IMR-90 (cell line): ENCODE data around the gene ITPKB. TPM values are rescaled to one million over a fixed set of nuclear protein-coding genes. Genes with fewer than 3 reads are reported as not detected.

ENCODE experiments used
- ATAC-seq: fragments of 200-7000 bp; cut with Tn5 transposase; 2 replicates; pipeline ENCODE4 v1.9.1; 2020; ENCODE audit warnings: low read depth, mild to moderate bottlenecking, moderate library complexity
- BruUV-seq: library from RNA; stranded (reverse); fragments of 400-500 nt; replicated peaks from 2 replicates; lab custom pipeline; 2021; lab: Mats Ljungman, UMichigan
- CTCF ChIA-PET: fragments of 300-600 bp; formaldehyde crosslinking; extraction: SDS; loops from one replicate; lab custom pipeline; 2021; ENCODE audit warnings: antibody characterized with exemption; lab: Yijun Ruan, JAX
- POLR2A ChIA-PET: fragments of 300-600 bp; sonication (Branson Sonifier 250); formaldehyde crosslinking; loops from one replicate; lab custom pipeline; 2022; ENCODE audit warnings: antibody characterized with exemption; ENCODE audit not compliant: unreplicated experiment; lab: Charles Lee
- DNase-seq: peaks from one replicate; pipeline ENCODE4 v3.0.0; 2013
- H2AFZ ChIP-seq: replicated peaks from 2 replicates; pipeline ENCODE3; 2013; ENCODE audit warnings: low read length, mild to moderate bottlenecking; ENCODE audit not compliant: poor library complexity
- H2AK5ac ChIP-seq: 2 replicates; pipeline ENCODE4 v1.6.1; 2013; ENCODE audit warnings: low read depth, low read length, inconsistent platforms
- H2AK9ac ChIP-seq: replicated peaks from 2 replicates; pipeline ENCODE3; 2013; ENCODE audit warnings: mild to moderate bottlenecking, low read depth, low read length, moderate library complexity; ENCODE audit not compliant: poor library complexity
- H2BK120ac ChIP-seq: 2 replicates; pipeline ENCODE4 v1.6.1; 2013; ENCODE audit warnings: low read depth, low read length, inconsistent platforms
- H2BK15ac ChIP-seq: 3 replicates; pipeline ENCODE4 v1.6.1; 2013; ENCODE audit warnings: low read depth, low read length, inconsistent platforms
- H2BK20ac ChIP-seq: 2 replicates; pipeline ENCODE4 v1.6.1; 2013; ENCODE audit warnings: low read depth, mild to moderate bottlenecking, inconsistent platforms, low read length, moderate library complexity
- H2BK5ac ChIP-seq: 2 replicates; pipeline ENCODE4 v1.6.1; 2013; ENCODE audit warnings: mild to moderate bottlenecking, low read depth, low read length, inconsistent platforms; ENCODE audit not compliant: poor library complexity, severe bottlenecking
- H3K14ac ChIP-seq: replicated peaks from 2 replicates; pipeline ENCODE4 v1.6.1; 2013; ENCODE audit warnings: low read depth, low read length, inconsistent platforms
- H3K18ac ChIP-seq: 2 replicates; pipeline ENCODE4 v1.6.1; 2013; ENCODE audit warnings: low read depth, low read length, control low read depth
- H3K23ac ChIP-seq: 2 replicates; pipeline ENCODE4 v1.6.1; 2013; ENCODE audit warnings: low read depth, low read length, inconsistent platforms
- H3K27ac ChIP-seq: 2 replicates; pipeline ENCODE4 v1.5.1; 2013; ENCODE audit warnings: mild to moderate bottlenecking, control low read depth, low read length; ENCODE audit not compliant: insufficient read depth
- H3K27me3 ChIP-seq: 2 replicates; pipeline ENCODE4 v1.6.1; 2013; ENCODE audit warnings: low read length; ENCODE audit not compliant: control insufficient read depth, insufficient read depth
- H3K36me3 ChIP-seq: 2 replicates; pipeline ENCODE4 v1.6.1; 2013; ENCODE audit warnings: low read length, mixed read lengths; ENCODE audit not compliant: control insufficient read depth, insufficient read depth
- H3K4ac ChIP-seq: 2 replicates; pipeline ENCODE4 v1.6.1; 2013; ENCODE audit warnings: low read depth, low read length, inconsistent platforms
- H3K4me1 ChIP-seq: 2 replicates; pipeline ENCODE4 v1.6.1; 2013; ENCODE audit warnings: low read length, mixed read lengths; ENCODE audit not compliant: control insufficient read depth, insufficient read depth
- H3K4me2 ChIP-seq: 2 replicates; pipeline ENCODE4 v1.6.1; 2013; ENCODE audit warnings: low read depth, mild to moderate bottlenecking, control low read depth, low read length, moderate library complexity
- H3K4me3 ChIP-seq: 2 replicates; pipeline ENCODE4 v1.5.1; 2013; ENCODE audit warnings: low read depth, mild to moderate bottlenecking, control low read depth, low read length, moderate library complexity; ENCODE audit not compliant: insufficient read depth
- H3K56ac ChIP-seq: 2 replicates; pipeline ENCODE4 v1.6.1; 2013; ENCODE audit warnings: low read length, inconsistent platforms; ENCODE audit not compliant: insufficient read depth; ENCODE audit errors: extremely low read depth
- H3K79me1 ChIP-seq, 2 experiments: 2 replicates each; pipeline ENCODE4 v1.6.1; 2013; ENCODE audit warnings: low read length in 2 of 2, inconsistent platforms in 1 of 2, low read depth in 1 of 2
- H3K9ac ChIP-seq: 2 replicates; pipeline ENCODE4 v1.6.1; 2013; ENCODE audit warnings: low read depth, low read length, control low read depth
- H3K9me1 ChIP-seq: 2 replicates; pipeline ENCODE4 v1.6.1; 2013; ENCODE audit warnings: low read length, inconsistent platforms; ENCODE audit not compliant: insufficient read depth
- H3K9me3 ChIP-seq: 2 replicates; pipeline ENCODE4 v1.6.1; 2013; ENCODE audit warnings: low read length; ENCODE audit not compliant: control insufficient read depth, insufficient read depth
- H4K20me1 ChIP-seq: 2 replicates; pipeline ENCODE4 v1.6.1; 2013; ENCODE audit warnings: low read length, inconsistent platforms; ENCODE audit not compliant: insufficient read depth
- H4K5ac ChIP-seq: 2 replicates; pipeline ENCODE4 v1.6.1; 2013; ENCODE audit warnings: mild to moderate bottlenecking, low read depth, low read length, control low read depth
- H4K8ac ChIP-seq, 2 experiments: 2 replicates each; pipeline ENCODE4 v1.6.1; 2013; ENCODE audit warnings: low read depth in 2 of 2, low read length in 2 of 2, control low read depth in 1 of 2, inconsistent platforms in 1 of 2
- H4K91ac ChIP-seq: 2 replicates; pipeline ENCODE4 v1.6.1; 2013; ENCODE audit warnings: low read depth, low read length, inconsistent platforms; ENCODE audit not compliant: insufficient read depth
- BHLHE40 ChIP-seq: fragments of 150-350 bp; IDR thresholded peaks from 2 replicates; pipeline ENCODE4 v1.6.1; 2016; ENCODE audit warnings: mild to moderate bottlenecking, low read depth, low read length
- CHD1 ChIP-seq: IDR thresholded peaks from 2 replicates; pipeline ENCODE4 v1.6.1; 2012; ENCODE audit warnings: low read depth, low read length, improper control_type of control experiment
- CTCF ChIP-seq: conservative IDR thresholded peaks from 2 replicates; pipeline ENCODE4 v1.5.1; 2012; ENCODE audit warnings: mild to moderate bottlenecking, low read depth, low read length, improper control_type of control experiment
- ELK1 ChIP-seq: fragments of 150-350 bp; IDR thresholded peaks from 2 replicates; pipeline ENCODE4 v1.6.1; 2016; ENCODE audit warnings: low read depth, mild to moderate bottlenecking, low read length, moderate library complexity, borderline replicate concordance
- FOS ChIP-seq: fragments of 150-350 bp; IDR thresholded peaks from 2 replicates; pipeline ENCODE4 v1.6.1; 2016; ENCODE audit warnings: low read depth, low read length
- MAFK ChIP-seq: IDR thresholded peaks from 2 replicates; pipeline ENCODE4 v1.6.1; 2012; ENCODE audit warnings: low read depth, low read length, improper control_type of control experiment
- MAZ ChIP-seq: IDR thresholded peaks from 2 replicates; pipeline ENCODE4 v1.6.1; 2012; ENCODE audit warnings: low read depth, mild to moderate bottlenecking, low read length, improper control_type of control experiment, moderate library complexity, borderline replicate concordance
- MXI1 ChIP-seq: IDR thresholded peaks from 2 replicates; pipeline ENCODE4 v1.6.1; 2012; ENCODE audit warnings: low read depth, mild to moderate bottlenecking, low read length, moderate library complexity, borderline replicate concordance
- NFE2L2 ChIP-seq: fragments of 150-350 bp; IDR thresholded peaks from 2 replicates; pipeline ENCODE4 v1.6.1; 2016; ENCODE audit warnings: low read depth, mild to moderate bottlenecking, low read length
- POLR2A ChIP-seq: IDR thresholded peaks from 2 replicates; pipeline ENCODE4 v1.6.1; 2012; ENCODE audit warnings: mild to moderate bottlenecking, low read depth, low read length
- RAD21 ChIP-seq: IDR thresholded peaks from 2 replicates; pipeline ENCODE4 v1.6.1; 2012; ENCODE audit warnings: low read length, improper control_type of control experiment
- RCOR1 ChIP-seq: IDR thresholded peaks from 2 replicates; pipeline ENCODE4 v1.6.1; 2012; ENCODE audit warnings: mild to moderate bottlenecking, low read length, improper control_type of control experiment; ENCODE audit not compliant: insufficient replicate concordance
- RFX5 ChIP-seq: IDR thresholded peaks from 2 replicates; pipeline ENCODE4 v1.8.0; 2012; ENCODE audit warnings: low read depth, mild to moderate bottlenecking, low read length, moderate library complexity
- SMC3 ChIP-seq: fragments of 150-350 bp; IDR thresholded peaks from 2 replicates; pipeline ENCODE4 v1.6.1; 2016; ENCODE audit warnings: low read depth, mild to moderate bottlenecking, antibody characterized with exemption, low read length, moderate library complexity
- WGBS, 2 experiments: methylation state at CpG; one replicate each; pipeline versions ENCODE4 v1.1.5 to v1.1.7; 2013; ENCODE audit warnings: missing lambda C conversion rate in 2 of 2; ENCODE audit not compliant: insufficient read length in 1 of 2; ENCODE audit errors: extremely low coverage in 2 of 2; 5-methylcytosine and 5-hydroxymethylcytosine counted together
- dilution Hi-C: fragments of 300-500 bp; cut with HindIII; formaldehyde crosslinking; loops from one replicate; pipeline ENCODE4 v1.14.3; 2018; ENCODE audit warnings: low sequenced_read_pairs; ENCODE audit not compliant: unreplicated experiment
- in situ Hi-C: fragments of 300-500 bp; cut with MboI; formaldehyde crosslinking; loops from 3 replicates; pipeline ENCODE4 v1.14.3; 2019; ENCODE audit warnings: low sequenced_read_pairs, inconsistent platforms, mixed read lengths
- intact Hi-C: fragments of 100-400 bp; cut with micrococcal nuclease; formaldehyde crosslinking; loops from 2 replicates; pipeline ENCODE4 v1.10.0; 2022
- polyA plus RNA-seq, 3 experiments: library from polyadenylated mRNA; depleted of rRNA; stranded (reverse); fragments of >200 nt; gene quantifications; 2 replicates each; pipeline ENCODE4 v1.2.3, GENCODE V29; 2012; ENCODE audit warnings: low replicate concordance in 1 of 3
- total RNA-seq: library from RNA; depleted of rRNA; stranded (reverse); fragments of >200 nt; gene quantifications from 2 replicates; pipeline ENCODE4 v1.2.3, GENCODE V29; 2012

ITPKB gene
- total and polyA plus RNA-seq, 2 of the 4 experiments (the other 2 are of a cell fraction), result 0.72 to 1.4 TPM

- TF ChIP-seq RFX5, result no peak
Measured at GRCh38 chr1:226608699-226609505, 130.2 kb downstream of the ITPKB start (continued).

- Histone ChIP-seq H3K4me2 (no peak overlapping the region), H2BK5ac (no peak overlapping the region), H4K5ac (no peak overlapping the region), H3K4me3 (no peak overlapping the region), H2AK9ac (no peak overlapping the region), H3K18ac (no peak overlapping the region), H3K36me3 (no peaks in the 10 kb centered on the region), H2BK20ac (no peak overlapping the region), H2BK15ac (no peak overlapping the region), H4K8ac (no peak overlapping the region), H3K9ac (no peak overlapping the region), H4K20me1 (no peaks in the 10 kb centered on the region), H3K23ac (no peak overlapping the region), H3K9me3 (no peaks in the 10 kb centered on the region), H3K27me3 (peaks cover 23% of the 10 kb centered on the region), H3K4me1 (no peaks in the 10 kb centered on the region; the same call in 1 of the 2 replicates), H3K27ac (no peak overlapping the region), H3K14ac (no peak overlapping the region), H2AFZ (peak overlapping the region; percentile 43), H2BK120ac (no peak overlapping the region), H4K91ac (no peak overlapping the region), H3K9me1 (no peaks in the 10 kb centered on the region), H3K56ac (no peak overlapping the region), H2AK5ac (no peak overlapping the region), H3K4ac (no peak overlapping the region), H3K79me1 (no peaks in the 10 kb centered on the region)
- intact Hi-C loops (no loop called here), in situ Hi-C loops (no loop called here), dilution Hi-C loops (no loop called here)
- POLR2A ChIA-PET, result no interaction called here
- DNase-seq, result no peak
- ATAC-seq, result no peak
- no TSS peak for BruUV-seq
- CTCF ChIA-PET, result no interaction called here
- 100% methylated on average over 1 of the region's 1 CpG; no CpG with 5 or more reads in 1 of the 2 experiments for WGBS, 2 experiments
- TF ChIP-seq POLR2A (no peak), MXI1 (no peak), MAFK (no peak), MAZ (no peak), RCOR1 (no peak), CHD1 (no peak), FOS (no peak), CTCF (no peak), NFE2L2 (no peak), BHLHE40 (no peak), ELK1 (no peak), RAD21 (no peak), SMC3 (no peak)
Measured at GRCh38 chr1:226607821-226608220, 131.3 kb downstream of the ITPKB start.
